ENCODE data around the gene GPR27. TPM values are rescaled to one million over a fixed set of nuclear protein-coding genes. Genes with fewer than 3 reads are reported as not detected.

GPR27 gene
- total and polyA plus RNA-seq, 2 experiments from 2014 or later = 2.9 to 3.1 TPM

DNA sequence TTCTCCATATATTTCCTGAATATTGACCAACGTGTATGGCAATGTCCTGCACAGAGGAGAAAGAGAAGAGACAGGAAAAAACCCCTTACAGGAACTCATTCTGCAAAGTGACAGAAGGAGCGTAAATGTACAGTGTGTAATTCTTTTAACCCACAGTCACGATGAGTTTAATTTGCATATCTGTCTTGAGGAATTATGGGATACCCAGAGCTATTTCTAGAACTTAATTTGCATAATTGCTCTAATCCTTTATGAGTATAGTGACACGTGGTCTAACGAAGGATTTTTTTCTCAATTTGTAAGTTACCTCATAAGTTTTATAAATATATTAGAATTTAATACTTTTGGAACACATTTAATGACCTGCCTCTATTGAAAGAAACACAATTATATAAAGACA lies 9.8 kb downstream of the GPR27 start:
- no peak overlapping the region for H3K27ac ChIP-seq
- 79% methylated on average over 5 of the region's 5 CpGs for WGBS (ENCODE audit: low lambda C conversion rate, missing lambda C conversion rate)

GRCh38 chr3:71771126-71771525 lies 17.5 kb downstream of the GPR27 start:
- no peaks in the 10 kb centered on the region for H3K9me3 ChIP-seq (ENCODE audit: low read depth)
- H3K36me3 ChIP-seq (replicated peaks; ENCODE audit: insufficient read depth, low read depth) = no peaks in the 10 kb centered on the region
- no peaks in the 10 kb centered on the region for H3K4me1 ChIP-seq (ENCODE audit: insufficient read depth)
- no peak overlapping the region for H3K4me2 ChIP-seq
- TF ChIP-seq CTCF (IDR thresholded peaks at IDR 0.05; ENCODE audit: poor library complexity) (no peak), EZH2 (IDR thresholded peaks at IDR 0.05; ENCODE audit: borderline replicate concordance) (no peak), EZH2phosphoT487 (IDR thresholded peaks at IDR 0.05; ENCODE audit: low read depth, severe bottlenecking, unreplicated experiment) (no peak)
- no peak overlapping the region for H3K4me3 ChIP-seq
- 82% methylated on average over 5 of the region's 5 CpGs for WGBS (ENCODE audit: low lambda C conversion rate, missing lambda C conversion rate)
- no peaks in the 10 kb centered on the region for H3K79me2 ChIP-seq
- no peak overlapping the region for H3K27ac ChIP-seq
- no peaks in the 10 kb centered on the region for H3K9me2 ChIP-seq (replicated peaks; ENCODE audit: insufficient read depth)
- H2AFZ ChIP-seq = no peak overlapping the region
- H3K27me3 ChIP-seq = peaks cover 29% of the 10 kb centered on the region
- H4K20me1 ChIP-seq (ENCODE audit: insufficient read depth, poor library complexity, severe bottlenecking) = no peaks in the 10 kb centered on the region
- DNase-seq (ENCODE audit: low spot score) = no peak

More for the DNA sequence above, 9.8 kb downstream of the GPR27 start:
- no peak for DNase-seq (ENCODE audit: low spot score)
- Histone ChIP-seq H3K36me3 (replicated peaks; ENCODE audit: insufficient read depth, low read depth) (no peaks in the 10 kb centered on the region), H3K9me3 (ENCODE audit: low read depth) (no peaks in the 10 kb centered on the region), H2AFZ (no peak overlapping the region), H3K27me3 (peaks cover 12% of the 10 kb centered on the region), H3K4me3 (no peak overlapping the region), H3K4me1 (ENCODE audit: insufficient read depth) (no peaks in the 10 kb centered on the region), H3K79me2 (no peaks in the 10 kb centered on the region), H3K4me2 (no peak overlapping the region), H3K9me2 (replicated peaks; ENCODE audit: insufficient read depth) (no peaks in the 10 kb centered on the region), H4K20me1 (ENCODE audit: insufficient read depth, poor library complexity, severe bottlenecking) (no peaks in the 10 kb centered on the region)
- TF ChIP-seq EZH2phosphoT487 (IDR thresholded peaks at IDR 0.05; ENCODE audit: low read depth, severe bottlenecking, unreplicated experiment) = no peak
- TF ChIP-seq CTCF (IDR thresholded peaks at IDR 0.05; ENCODE audit: poor library complexity) = no peak
- no peak for TF ChIP-seq EZH2 (IDR thresholded peaks at IDR 0.05; ENCODE audit: borderline replicate concordance)

DNA sequence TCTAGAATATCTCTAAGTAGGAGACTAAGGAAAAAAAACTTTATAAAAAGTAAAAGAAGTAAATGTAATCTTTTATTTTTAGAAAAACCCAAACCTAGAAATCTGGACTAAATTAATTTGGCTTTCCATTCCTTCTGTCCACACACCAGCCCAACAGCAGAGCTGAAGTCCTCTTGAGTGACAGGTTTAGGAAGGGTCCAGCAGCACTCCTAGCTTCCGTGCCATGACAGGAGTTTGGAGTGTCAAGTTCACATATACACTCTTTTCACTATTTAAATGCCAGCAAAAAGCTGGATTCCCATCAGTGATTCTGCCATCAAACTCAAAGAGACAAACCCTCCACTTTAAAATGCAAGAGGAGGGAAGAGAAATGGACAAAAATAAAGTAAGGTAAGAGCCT lies 18.2 kb downstream of the GPR27 start:
- no peaks in the 10 kb centered on the region for H3K36me3 ChIP-seq (replicated peaks; ENCODE audit: insufficient read depth, low read depth)
- H3K27ac ChIP-seq = no peak overlapping the region
- peaks cover 29% of the 10 kb centered on the region for H3K27me3 ChIP-seq
- H3K4me3 ChIP-seq = no peak overlapping the region
- H3K9me2 ChIP-seq (replicated peaks; ENCODE audit: insufficient read depth) = no peaks in the 10 kb centered on the region
- TF ChIP-seq CTCF (IDR thresholded peaks at IDR 0.05; ENCODE audit: poor library complexity) (no peak), EZH2 (IDR thresholded peaks at IDR 0.05; ENCODE audit: borderline replicate concordance) (no peak), EZH2phosphoT487 (IDR thresholded peaks at IDR 0.05; ENCODE audit: low read depth, severe bottlenecking, unreplicated experiment) (no peak)
- H3K9me3 ChIP-seq (ENCODE audit: low read depth) = no peaks in the 10 kb centered on the region
- DNase-seq (ENCODE audit: low spot score) = no peak
- 52% methylated on average over 1 of the region's 1 CpG for WGBS (ENCODE audit: low lambda C conversion rate, missing lambda C conversion rate)
- no peaks in the 10 kb centered on the region for H3K4me1 ChIP-seq (ENCODE audit: insufficient read depth)
- no peaks in the 10 kb centered on the region for H4K20me1 ChIP-seq (ENCODE audit: insufficient read depth, poor library complexity, severe bottlenecking)
- H3K79me2 ChIP-seq = no peaks in the 10 kb centered on the region
- H2AFZ ChIP-seq = no peak overlapping the region
- no peak overlapping the region for H3K4me2 ChIP-seq

GRCh38 chr3:71776538-71776937 lies 22.9 kb downstream of the GPR27 start:
- TF ChIP-seq EZH2 (IDR thresholded peaks at IDR 0.05; ENCODE audit: borderline replicate concordance) (no peak), EZH2phosphoT487 (IDR thresholded peaks at IDR 0.05; ENCODE audit: low read depth, severe bottlenecking, unreplicated experiment) (no peak), CTCF (IDR thresholded peaks at IDR 0.05; ENCODE audit: poor library complexity) (no peak)
- H2AFZ ChIP-seq = no peak overlapping the region
- H3K4me1 ChIP-seq (ENCODE audit: insufficient read depth) = no peaks in the 10 kb centered on the region
- 63% methylated on average over 6 of the region's 6 CpGs for WGBS (ENCODE audit: low lambda C conversion rate, missing lambda C conversion rate)
- no peaks in the 10 kb centered on the region for H3K9me3 ChIP-seq (ENCODE audit: low read depth)
- no peak overlapping the region for H3K27ac ChIP-seq
- no peak for DNase-seq (ENCODE audit: low spot score)
- H4K20me1 ChIP-seq (ENCODE audit: insufficient read depth, poor library complexity, severe bottlenecking) = no peaks in the 10 kb centered on the region
- no peaks in the 10 kb centered on the region for H3K79me2 ChIP-seq
- no peaks in the 10 kb centered on the region for H3K36me3 ChIP-seq (replicated peaks; ENCODE audit: insufficient read depth, low read depth)
- H3K4me3 ChIP-seq = no peak overlapping the region
- no peaks in the 10 kb centered on the region for H3K9me2 ChIP-seq (replicated peaks; ENCODE audit: insufficient read depth)
- peaks cover 42% of the 10 kb centered on the region for H3K27me3 ChIP-seq
- H3K4me2 ChIP-seq = no peak overlapping the region

Measured in hepatocyte (in vitro differentiated cells).